SK-N-SH treated with all-trans-retinoic acid at 6 μM for 48 hours (cell line): ENCODE measurements around the gene EDIL3.

Source experiments
- BACH2 ChIP-seq: fragments of 250-450 bp; sonication (Bioruptor Pico); IDR thresholded peaks from 2 replicates; pipeline ENCODE4 v1.9.0; 2021; ENCODE audit warnings: mild to moderate bottlenecking, borderline replicate concordance
- CREB5 ChIP-seq: fragments of 250-450 bp; sonication (Bioruptor Pico); IDR thresholded peaks from 2 replicates; pipeline ENCODE4 v1.5.1; 2020; ENCODE audit warnings: low read depth, mild to moderate bottlenecking, moderate library complexity
- CSDC2 ChIP-seq: fragments of 250-450 bp; sonication (Bioruptor Pico); IDR thresholded peaks from 2 replicates; pipeline ENCODE4 v1.5.0; 2020; ENCODE audit warnings: mild to moderate bottlenecking, moderate library complexity
- CSRNP3 ChIP-seq: fragments of 250-450 bp; sonication (Bioruptor Pico); IDR thresholded peaks from 2 replicates; pipeline ENCODE4 v1.5.1; 2021; ENCODE audit warnings: mild to moderate bottlenecking, moderate library complexity
- ESRRG ChIP-seq: fragments of 250-450 bp; sonication (Bioruptor Pico); IDR thresholded peaks from 2 replicates; pipeline ENCODE4 v1.6.1; 2021; ENCODE audit warnings: mild to moderate bottlenecking
- OSR1 ChIP-seq: fragments of 250-450 bp; sonication (Bioruptor Pico); IDR thresholded peaks from 2 replicates; pipeline ENCODE4 v1.8.0; 2022; ENCODE audit warnings: moderate library complexity, mild to moderate bottlenecking, inconsistent platforms
- RARB ChIP-seq: fragments of 250-450 bp; sonication (Bioruptor Pico); IDR thresholded peaks from 2 replicates; pipeline ENCODE4 v1.8.0; 2021; ENCODE audit warnings: mild to moderate bottlenecking, moderate library complexity
- ZFP3 ChIP-seq: fragments of 250-450 bp; sonication (Bioruptor Pico); IDR thresholded peaks from 2 replicates; pipeline ENCODE4 v1.5.0; 2020; ENCODE audit warnings: mild to moderate bottlenecking, moderate library complexity
- ZFP30 ChIP-seq: fragments of 450-650 bp; formaldehyde crosslinking; IDR thresholded peaks from 2 replicates; pipeline ENCODE4 v1.5.0; 2022; ENCODE audit warnings: mild to moderate bottlenecking, moderate library complexity

- TF ChIP-seq ZFP3 (CRISPR knock-in tag) (no peak), CSDC2 (no peak), RARB (CRISPR knock-in tag) (no peak), BACH2 (CRISPR knock-in tag) (no peak), OSR1 (CRISPR knock-in tag) (no peak), CREB5 (CRISPR knock-in tag) (no peak), ZFP30 (no peak), CSRNP3 (CRISPR knock-in tag) (no peak), ESRRG (CRISPR knock-in tag) (no peak)
These were observed 41.5 kb downstream of the EDIL3 start for GRCh38 chr5:84343171-84343570.
